BLaER1 treated with 17β-estradiol and CSF1 and Interleukin-3, amounts not matched to agents 10 nM and 100 nM (cell line): ENCODE results near the gene LRRN4CL.

Experiments used
- H3K27ac ChIP-seq, 11 experiments: shearing (Covaris generic); formaldehyde crosslinking; 2 replicates each; pipeline ENCODE4 v1.8.1; 2022
- H3K27me3 ChIP-seq, 11 experiments: shearing (Covaris generic); formaldehyde crosslinking; 2 replicates each; pipeline ENCODE4 v1.8.1; 2022
- H3K36me3 ChIP-seq, 11 experiments: shearing (Covaris generic); formaldehyde crosslinking; 2 replicates each; pipeline ENCODE4 v1.8.1; 2022
- H3K4me1 ChIP-seq, 10 experiments: shearing (Covaris generic); formaldehyde crosslinking; 2 replicates each; pipeline ENCODE4 v1.8.1; 2022
- H3K4me2 ChIP-seq, 11 experiments: shearing (Covaris generic); formaldehyde crosslinking; 2 replicates each; pipeline ENCODE4 v1.8.1; 2022
- H3K4me3 ChIP-seq, 10 experiments: shearing (Covaris generic); formaldehyde crosslinking; 2 replicates each; pipeline ENCODE4 v1.8.1; 2022
- H3K9ac ChIP-seq, 11 experiments: shearing (Covaris generic); formaldehyde crosslinking; 2 replicates each; pipeline ENCODE4 v1.8.1; 2022
- H3K9me3 ChIP-seq, 11 experiments: shearing (Covaris generic); formaldehyde crosslinking; replicated peaks in 1 of 11; 2 replicates each; pipeline ENCODE4 v1.8.1; 2022
- H4K20me1 ChIP-seq, 11 experiments: shearing (Covaris generic); formaldehyde crosslinking; 2 replicates each; pipeline ENCODE4 v1.8.1; 2022
- Cebpa-rat ChIP-seq, 11 experiments: shearing (Covaris generic); IDR thresholded peaks; 2 replicates each; pipeline ENCODE4 v1.8.1; 2022

Gene LRRN4CL

GRCh38 chr11:62713343-62713742, 24.0 kb upstream of the LRRN4CL start:
- H3K27me3 ChIP-seq, result no peaks in the 10 kb centered on the region
- H3K9me3 ChIP-seq, result no peaks in the 10 kb centered on the region
- no peak overlapping the region for H3K4me3 ChIP-seq
- peaks cover 80 to 84% (median 81%) of the 10 kb centered on the region in 11 experiments for H3K36me3 ChIP-seq
- peaks cover 0 to 19% (median 4%) of the 10 kb centered on the region in 11 experiments; a peak in 9 of 22 replicates for H4K20me1 ChIP-seq
- H3K27ac ChIP-seq, result peak overlapping the region in 2 of 11 experiments; percentile 0 to 11; a peak in 1 of 22 replicates
- H3K4me2 ChIP-seq, result no peak overlapping the region
- H3K9ac ChIP-seq, result peak overlapping the region in 4 of 11 experiments; percentile 0 to 19 (median 11); a peak in 2 of 22 replicates
- H3K4me1 ChIP-seq, result peaks cover 14 to 20% (median 17%) of the 10 kb centered on the region in 10 experiments
- no peak for TF ChIP-seq Cebpa-rat (IDR thresholded peaks at IDR 0.05)

GRCh38 chr11:62712861-62713260, 23.5 kb upstream of the LRRN4CL start:
- H3K4me2 ChIP-seq, result no peak overlapping the region
- TF ChIP-seq Cebpa-rat (IDR thresholded peaks at IDR 0.05), result no peak
- peaks cover 0 to 14% (median 4%) of the 10 kb centered on the region in 11 experiments; a peak in 9 of 22 replicates for H4K20me1 ChIP-seq
- no peaks in the 10 kb centered on the region for H3K9me3 ChIP-seq
- H3K9ac ChIP-seq, result peak overlapping the region in 1 of 11 experiments; percentile 3; a peak in 1 of 22 replicates
- peaks cover 19 to 25% (median 22%) of the 10 kb centered on the region in 10 experiments for H3K4me1 ChIP-seq
- peak overlapping the region in 1 of 11 experiments; percentile 11; a peak in 2 of 22 replicates for H3K27ac ChIP-seq
- H3K36me3 ChIP-seq, result peaks cover 75 to 83% (median 76%) of the 10 kb centered on the region in 11 experiments
- no peaks in the 10 kb centered on the region for H3K27me3 ChIP-seq
- no peak overlapping the region for H3K4me3 ChIP-seq

- peaks cover 0 to 9% (median 3%) of the 10 kb centered on the region in 11 experiments; a peak in 8 of 22 replicates for H4K20me1 ChIP-seq
- H3K4me1 ChIP-seq, result peaks cover 24 to 30% (median 27%) of the 10 kb centered on the region in 10 experiments
- peaks cover 70 to 79% (median 72%) of the 10 kb centered on the region in 11 experiments for H3K36me3 ChIP-seq
- no peaks in the 10 kb centered on the region for H3K27me3 ChIP-seq
- TF ChIP-seq Cebpa-rat (IDR thresholded peaks at IDR 0.05), result no peak
- no peaks in the 10 kb centered on the region for H3K9me3 ChIP-seq
- H3K4me3 ChIP-seq, result no peak overlapping the region
- no peak overlapping the region for H3K9ac ChIP-seq
- H3K27ac ChIP-seq, result no peak overlapping the region; a peak in 1 of 22 replicates
- no peak overlapping the region for H3K4me2 ChIP-seq
Observed at GRCh38 chr11:62712276-62712812, 23.0 kb upstream of the LRRN4CL start.

GRCh38 chr11:62710001-62710345, 20.6 kb upstream of the LRRN4CL start:
- Histone ChIP-seq H3K9ac (peak overlapping the region; percentile 82 to 93 (median 91)), H4K20me1 (no peaks in the 10 kb centered on the region), H3K4me1 (peaks cover 41 to 50% (median 46%) of the 10 kb centered on the region in 10 experiments), H3K27me3 (no peaks in the 10 kb centered on the region), H3K36me3 (peaks cover 47 to 65% (median 52%) of the 10 kb centered on the region in 11 experiments), H3K9me3 (no peaks in the 10 kb centered on the region), H3K4me3 (peak overlapping the region; percentile 58 to 73 (median 62)), H3K27ac (peak overlapping the region; percentile 89 to 99 (median 96)), H3K4me2 (peak overlapping the region; percentile 88 to 100 (median 98))
- TF ChIP-seq Cebpa-rat (IDR thresholded peaks at IDR 0.05), result no peak

- Histone ChIP-seq H3K4me2 (peak overlapping the region; percentile 88 to 100 (median 98)), H3K4me1 (peaks cover 46 to 52% (median 50%) of the 10 kb centered on the region in 10 experiments), H3K27me3 (no peaks in the 10 kb centered on the region), H4K20me1 (no peaks in the 10 kb centered on the region), H3K9ac (peak overlapping the region; percentile 82 to 93 (median 91)), H3K27ac (peak overlapping the region; percentile 89 to 99 (median 96)), H3K4me3 (peak overlapping the region; percentile 58 to 73 (median 62)), H3K36me3 (peaks cover 43 to 63% (median 48%) of the 10 kb centered on the region in 11 experiments), H3K9me3 (no peaks in the 10 kb centered on the region)
- no peak for TF ChIP-seq Cebpa-rat (IDR thresholded peaks at IDR 0.05)
Observed at GRCh38 chr11:62709247-62710000, 20.1 kb upstream of the LRRN4CL start.

- TF ChIP-seq Cebpa-rat (IDR thresholded peaks at IDR 0.05), result no peak
Observed at GRCh38 chr11:62708793-62709192, 19.5 kb upstream of the LRRN4CL start.

GRCh38 chr11:62708392-62708791, 19.1 kb upstream of the LRRN4CL start:
- Histone ChIP-seq H3K4me1 (peaks cover 47 to 59% (median 51%) of the 10 kb centered on the region in 10 experiments), H3K36me3 (peaks cover 33 to 62% (median 40%) of the 10 kb centered on the region in 11 experiments), H3K9me3 (no peaks in the 10 kb centered on the region), H3K27ac (peak overlapping the region; percentile 89 to 99 (median 96); a peak in 21 of 22 replicates), H3K4me3 (peak overlapping the region; percentile 58 to 73 (median 62)), H3K27me3 (no peaks in the 10 kb centered on the region), H4K20me1 (no peaks in the 10 kb centered on the region), H3K9ac (peak overlapping the region; percentile 82 to 93 (median 91); a peak in 21 of 22 replicates), H3K4me2 (peak overlapping the region; percentile 88 to 100 (median 98))
- TF ChIP-seq Cebpa-rat (IDR thresholded peaks at IDR 0.05), result no peak

More at GRCh38 chr11:62708793-62709192, 19.5 kb upstream of the LRRN4CL start:
- peaks cover 37 to 62% (median 43%) of the 10 kb centered on the region in 11 experiments for H3K36me3 ChIP-seq
- H3K4me1 ChIP-seq, result peaks cover 47 to 55% (median 51%) of the 10 kb centered on the region in 10 experiments
- H4K20me1 ChIP-seq, result no peaks in the 10 kb centered on the region
- peak overlapping the region; percentile 89 to 99 (median 96) for H3K27ac ChIP-seq
- H3K27me3 ChIP-seq, result no peaks in the 10 kb centered on the region
- no peaks in the 10 kb centered on the region for H3K9me3 ChIP-seq
- peak overlapping the region; percentile 88 to 100 (median 98) for H3K4me2 ChIP-seq
- H3K4me3 ChIP-seq, result peak overlapping the region; percentile 58 to 73 (median 62)
- H3K9ac ChIP-seq, result peak overlapping the region; percentile 82 to 93 (median 91)

- peaks cover 47 to 69% (median 51%) of the 10 kb centered on the region in 10 experiments for H3K4me1 ChIP-seq
- peak within 1 kb of the TSS; percentile 89 to 99 (median 96); a peak in 21 of 22 replicates for H3K27ac ChIP-seq
Observed at GRCh38 chr11:62707277-62707861, 18.0 kb upstream of the LRRN4CL start, which contains the start of the genes BSCL2 and GNG3. Gene BSCL2, minus strand, starts transcription at chr11:62707424. Its CDS starts 229 bp downstream, at chr11:62707195. Gene GNG3, plus strand, starts transcription at chr11:62707676. Its CDS starts 620 bp downstream, at chr11:62708296.

More at GRCh38 chr11:62707277-62707861, 18.0 kb upstream of the LRRN4CL start, which contains the start of the genes BSCL2 and GNG3:
- peak within 1 kb of the TSS; percentile 64 to 82 (median 70) for H3K4me3 ChIP-seq
- no peaks in the 10 kb centered on the region for H3K27me3 ChIP-seq
- no peaks in the 10 kb centered on the region for H4K20me1 ChIP-seq
- peak within 1 kb of the TSS; percentile 88 to 100 (median 98) for H3K4me2 ChIP-seq
- no peak for TF ChIP-seq Cebpa-rat (IDR thresholded peaks at IDR 0.05)
- peaks cover 24 to 62% (median 35%) of the 10 kb centered on the region in 11 experiments for H3K36me3 ChIP-seq
- peak within 1 kb of the TSS; percentile 82 to 93 (median 91); a peak in 21 of 22 replicates for H3K9ac ChIP-seq
- no peaks in the 10 kb centered on the region for H3K9me3 ChIP-seq
